ENCODE results near the gene RNMT. TPM values are rescaled to one million over a fixed set of nuclear protein-coding genes. Genes with fewer than 3 reads are reported as not detected.

The RNMT gene
- polyA plus RNA-seq, 1 donor from 2014 or later = 62.8 TPM

DNA sequence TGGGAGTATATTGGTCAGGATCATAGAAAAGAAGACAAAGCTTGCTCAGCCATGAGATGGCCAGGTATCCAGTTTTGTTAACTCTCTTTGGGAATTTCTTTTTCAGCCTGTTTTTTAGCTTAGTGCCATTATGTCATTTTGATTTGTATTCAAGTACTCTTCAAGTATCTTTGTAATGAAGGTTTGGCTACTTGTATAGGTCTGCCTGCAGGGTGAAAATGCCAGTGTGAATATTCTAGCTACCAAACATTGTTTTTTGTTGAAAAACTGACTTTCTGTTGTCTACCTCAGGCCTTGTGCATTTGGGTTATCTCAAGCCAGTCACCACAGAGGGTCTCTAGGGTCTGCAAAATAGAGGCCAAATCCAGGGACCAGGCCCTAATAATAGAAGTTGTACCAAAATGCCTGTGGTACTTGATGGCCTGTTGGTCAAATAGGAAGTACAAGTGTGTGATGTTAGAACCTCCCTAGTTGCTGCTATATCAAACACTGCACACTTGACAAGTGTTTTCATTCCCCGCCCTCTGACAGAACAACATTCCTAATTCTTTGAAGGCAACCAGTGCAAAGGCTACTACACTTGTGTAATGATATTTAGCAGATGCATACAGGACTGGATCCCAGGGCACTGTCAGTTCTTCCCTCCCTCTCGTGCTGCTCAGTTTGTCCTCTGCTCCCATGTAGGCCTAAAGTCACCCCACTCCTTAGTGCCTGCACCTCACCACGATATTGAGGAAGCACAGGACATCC lies 36.4 kb downstream of the RNMT start:
- H3K27me3 Mint-ChIP-seq = no peaks in the 10 kb centered on the region
- H3K36me3 Mint-ChIP-seq = peaks cover 19% of the 10 kb centered on the region
- no peak overlapping the region for H3K4me3 Mint-ChIP-seq
- H3K4me1 Mint-ChIP-seq = no peaks in the 10 kb centered on the region
- no peak overlapping the region for H3K27ac Mint-ChIP-seq
- peaks cover under 1 to 30% (median 10%) of the 10 kb centered on the region in 3 donors for H3K9me3 Mint-ChIP-seq

DNA sequence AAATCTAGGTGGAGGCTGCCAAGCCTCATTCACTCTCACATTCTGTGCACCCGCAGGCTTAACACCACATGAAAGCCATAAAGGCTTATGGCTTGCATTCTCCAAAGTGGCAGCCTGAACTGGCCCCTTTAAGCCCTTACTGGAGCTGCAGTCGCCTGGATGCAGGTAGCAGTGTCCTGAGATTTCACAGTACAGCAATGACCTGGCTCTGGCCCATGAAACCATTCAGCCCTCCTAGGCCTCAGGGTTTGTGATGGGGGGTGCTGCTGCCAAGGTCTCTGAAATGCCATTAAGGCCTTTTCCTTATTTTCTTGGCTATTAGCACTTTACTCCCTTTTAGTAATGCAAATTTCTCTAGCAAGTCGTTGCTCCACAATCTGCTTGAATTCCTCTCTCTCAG lies 48.6 kb downstream of the RNMT start:
- no peaks in the 10 kb centered on the region for H3K4me1 Mint-ChIP-seq
- H3K27me3 Mint-ChIP-seq = peaks cover 4% of the 10 kb centered on the region
- H3K9me3 Mint-ChIP-seq = peaks cover 0 to 15% (median 14%) of the 10 kb centered on the region in 3 donors
- no peak overlapping the region for H3K27ac Mint-ChIP-seq
- no peaks in the 10 kb centered on the region for H3K36me3 Mint-ChIP-seq
- H3K4me3 Mint-ChIP-seq = no peak overlapping the region

DNA sequence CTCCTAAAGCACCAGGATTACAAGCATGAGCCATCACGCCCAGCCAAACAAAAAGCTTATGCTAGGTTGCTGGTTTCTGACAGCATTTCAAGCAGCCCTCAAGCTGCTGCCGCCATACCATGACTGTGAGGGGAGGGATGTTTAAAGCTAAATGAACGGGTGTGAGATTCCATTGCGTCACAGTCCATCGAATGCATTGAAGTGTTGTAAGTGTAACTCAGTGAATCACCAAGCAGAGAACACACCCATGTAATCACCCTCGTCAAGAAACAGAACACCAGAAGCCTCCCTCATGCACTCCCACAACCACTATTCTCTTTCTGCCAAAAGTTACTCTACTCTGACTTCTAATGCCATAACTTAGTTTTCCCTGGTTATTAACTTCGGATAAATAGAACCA lies 64.7 kb downstream of the RNMT start:
- H3K9me3 Mint-ChIP-seq = peaks cover 0 to 6% (median 0%) of the 10 kb centered on the region in 3 donors
- peaks cover 3% of the 10 kb centered on the region for H3K36me3 Mint-ChIP-seq
- H3K4me3 Mint-ChIP-seq = no peak overlapping the region
- H3K27ac Mint-ChIP-seq = no peak overlapping the region
- H3K4me1 Mint-ChIP-seq = no peaks in the 10 kb centered on the region
- peaks cover 2% of the 10 kb centered on the region for H3K27me3 Mint-ChIP-seq

DNA sequence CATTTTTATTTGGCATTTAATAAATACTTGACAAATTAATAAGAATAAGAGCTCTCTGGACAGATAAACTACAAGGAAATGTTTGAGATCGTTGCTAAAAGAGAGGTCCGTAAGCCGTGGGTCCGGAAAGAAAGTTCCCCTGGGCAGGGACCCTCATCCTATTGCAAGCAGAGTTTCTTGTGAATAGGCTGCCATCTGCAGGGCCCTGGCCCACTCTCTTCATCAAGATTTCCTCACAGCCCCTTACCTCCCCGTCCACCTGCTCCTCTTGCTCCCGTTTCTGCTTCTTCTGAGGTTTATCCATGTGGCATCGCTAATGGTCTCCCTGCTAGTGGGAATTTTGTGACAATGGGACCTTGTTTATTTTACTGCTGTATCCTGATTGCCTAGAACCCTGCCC lies 67.3 kb downstream of the RNMT start:
- Mint-ChIP-seq H3K27me3 (peaks cover 13% of the 10 kb centered on the region), H3K4me3 (no peak overlapping the region), H3K4me1 (no peaks in the 10 kb centered on the region), H3K36me3 (peaks cover 3% of the 10 kb centered on the region), H3K9me3 (peaks cover 0 to 4% (median 0%) of the 10 kb centered on the region in 3 donors), H3K27ac (no peak overlapping the region)

GRCh38 chr18:13796515-13796914 lies 70.0 kb downstream of the RNMT start:
- Mint-ChIP-seq H3K4me3 (no peak overlapping the region), H3K27me3 (peaks cover 28% of the 10 kb centered on the region), H3K36me3 (no peaks in the 10 kb centered on the region), H3K4me1 (peaks cover 0 to 5% (median 4%) of the 10 kb centered on the region in 3 donors), H3K27ac (no peak overlapping the region), H3K9me3 (no peaks in the 10 kb centered on the region)

DNA sequence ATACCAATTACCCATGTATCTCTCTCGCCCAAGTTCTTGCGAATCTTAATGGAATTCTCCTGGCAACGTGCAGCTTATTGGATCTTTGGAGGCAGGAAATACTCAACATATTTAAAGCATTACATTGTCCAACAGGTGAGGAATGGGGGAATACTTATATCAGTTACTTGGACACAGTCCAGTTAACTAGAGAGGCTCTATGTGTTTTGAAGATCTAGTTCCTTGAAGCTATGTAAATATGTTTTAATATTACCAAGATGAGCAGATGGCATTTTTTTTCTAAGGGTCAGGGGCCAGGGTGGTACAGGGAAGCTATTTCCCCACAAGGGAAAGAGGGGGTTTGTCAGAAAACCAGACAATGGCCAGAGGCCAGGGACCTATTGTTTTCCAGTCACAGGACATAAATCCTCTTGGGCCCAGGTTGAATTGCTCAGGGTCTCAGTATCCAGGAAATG lies 70.7 kb downstream of the RNMT start:
- Mint-ChIP-seq H3K27ac (no peak overlapping the region), H3K4me1 (peaks cover 0 to 5% (median 4%) of the 10 kb centered on the region in 3 donors), H3K4me3 (no peak overlapping the region), H3K9me3 (no peaks in the 10 kb centered on the region), H3K36me3 (no peaks in the 10 kb centered on the region), H3K27me3 (peaks cover 31% of the 10 kb centered on the region)

- Mint-ChIP-seq H3K36me3 (no peaks in the 10 kb centered on the region), H3K27ac (no peak overlapping the region), H3K27me3 (peaks cover 37% of the 10 kb centered on the region), H3K4me3 (no peak overlapping the region), H3K9me3 (no peaks in the 10 kb centered on the region), H3K4me1 (peaks cover 0 to 5% (median 4%) of the 10 kb centered on the region in 3 donors)
Observed at GRCh38 chr18:13799396-13799795, 72.9 kb downstream of the RNMT start.

DNA sequence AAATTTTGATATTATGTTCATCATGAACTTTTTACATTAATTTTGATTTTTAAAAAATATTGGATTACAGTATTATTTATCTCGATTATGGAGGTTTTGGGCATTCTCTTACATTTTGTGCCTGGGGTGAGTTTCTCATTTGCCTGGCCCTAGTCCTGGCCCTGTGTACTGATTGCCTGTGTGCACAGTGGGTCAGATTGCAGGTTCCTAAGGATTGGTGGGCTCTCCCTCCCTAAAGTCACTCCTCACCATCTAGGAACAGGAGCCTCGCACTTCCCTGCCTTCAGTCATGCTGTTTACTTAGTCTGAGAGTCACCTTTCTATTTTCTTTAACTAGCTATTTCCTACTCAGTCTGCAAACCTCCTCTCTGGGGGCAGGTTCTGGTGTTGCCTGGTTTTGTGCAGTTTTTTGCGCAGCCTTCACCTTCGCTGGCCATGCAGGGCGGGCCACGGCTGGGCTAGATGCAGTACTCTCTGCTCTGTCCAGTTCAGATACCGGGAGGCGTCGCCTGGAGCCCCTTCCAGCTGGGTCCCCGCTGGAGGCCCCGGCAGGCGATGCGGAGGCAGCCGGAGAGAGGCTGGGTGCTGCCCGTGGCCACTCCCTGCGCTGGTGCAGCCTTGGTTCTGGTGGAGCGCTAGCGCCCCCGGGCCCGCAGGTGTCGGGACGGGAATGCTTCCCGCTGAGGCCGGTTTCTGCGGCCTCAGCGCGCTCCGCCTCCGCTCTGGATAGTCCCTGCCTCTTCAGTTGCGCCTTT lies 74.2 kb downstream of the RNMT start:
- H3K9me3 Mint-ChIP-seq = no peaks in the 10 kb centered on the region
- H3K27me3 Mint-ChIP-seq = peaks cover 42% of the 10 kb centered on the region
- no peak overlapping the region for H3K4me3 Mint-ChIP-seq
- H3K27ac Mint-ChIP-seq = no peak overlapping the region
- no peaks in the 10 kb centered on the region for H3K36me3 Mint-ChIP-seq
- peaks cover 0 to 5% (median 4%) of the 10 kb centered on the region in 3 donors for H3K4me1 Mint-ChIP-seq

- H3K9me3 Mint-ChIP-seq = no peaks in the 10 kb centered on the region
- peaks cover 39% of the 10 kb centered on the region for H3K27me3 Mint-ChIP-seq
- no peak overlapping the region for H3K27ac Mint-ChIP-seq
- H3K4me1 Mint-ChIP-seq = peaks cover 0 to 5% (median 5%) of the 10 kb centered on the region in 3 donors
- no peak overlapping the region for H3K4me3 Mint-ChIP-seq
- H3K36me3 Mint-ChIP-seq = no peaks in the 10 kb centered on the region
Observed at GRCh38 chr18:13801260-13801601, 74.8 kb downstream of the RNMT start.

GRCh38 chr18:13804305-13804704 lies 77.8 kb downstream of the RNMT start:
- Mint-ChIP-seq H3K36me3 (no peaks in the 10 kb centered on the region), H3K9me3 (no peaks in the 10 kb centered on the region), H3K27me3 (peaks cover 26% of the 10 kb centered on the region), H3K4me1 (peaks cover 0 to 5% (median 5%) of the 10 kb centered on the region in 3 donors), H3K4me3 (no peak overlapping the region), H3K27ac (no peak overlapping the region)

- H3K27ac Mint-ChIP-seq = no peak overlapping the region
- peaks cover 13% of the 10 kb centered on the region for H3K27me3 Mint-ChIP-seq
- H3K4me3 Mint-ChIP-seq = no peak overlapping the region
- no peaks in the 10 kb centered on the region for H3K9me3 Mint-ChIP-seq
- H3K36me3 Mint-ChIP-seq = no peaks in the 10 kb centered on the region
- H3K4me1 Mint-ChIP-seq = peaks cover 0 to 4% (median 0%) of the 10 kb centered on the region in 3 donors
Observed at GRCh38 chr18:13808294-13809042, 82.0 kb downstream of the RNMT start.

GRCh38 chr18:13809043-13809430 lies 82.6 kb downstream of the RNMT start:
- Mint-ChIP-seq H3K4me3 (no peak overlapping the region), H3K36me3 (no peaks in the 10 kb centered on the region), H3K27me3 (peaks cover 12% of the 10 kb centered on the region), H3K4me1 (peaks cover 0 to 4% (median 0%) of the 10 kb centered on the region in 3 donors), H3K27ac (no peak overlapping the region), H3K9me3 (no peaks in the 10 kb centered on the region)

DNA sequence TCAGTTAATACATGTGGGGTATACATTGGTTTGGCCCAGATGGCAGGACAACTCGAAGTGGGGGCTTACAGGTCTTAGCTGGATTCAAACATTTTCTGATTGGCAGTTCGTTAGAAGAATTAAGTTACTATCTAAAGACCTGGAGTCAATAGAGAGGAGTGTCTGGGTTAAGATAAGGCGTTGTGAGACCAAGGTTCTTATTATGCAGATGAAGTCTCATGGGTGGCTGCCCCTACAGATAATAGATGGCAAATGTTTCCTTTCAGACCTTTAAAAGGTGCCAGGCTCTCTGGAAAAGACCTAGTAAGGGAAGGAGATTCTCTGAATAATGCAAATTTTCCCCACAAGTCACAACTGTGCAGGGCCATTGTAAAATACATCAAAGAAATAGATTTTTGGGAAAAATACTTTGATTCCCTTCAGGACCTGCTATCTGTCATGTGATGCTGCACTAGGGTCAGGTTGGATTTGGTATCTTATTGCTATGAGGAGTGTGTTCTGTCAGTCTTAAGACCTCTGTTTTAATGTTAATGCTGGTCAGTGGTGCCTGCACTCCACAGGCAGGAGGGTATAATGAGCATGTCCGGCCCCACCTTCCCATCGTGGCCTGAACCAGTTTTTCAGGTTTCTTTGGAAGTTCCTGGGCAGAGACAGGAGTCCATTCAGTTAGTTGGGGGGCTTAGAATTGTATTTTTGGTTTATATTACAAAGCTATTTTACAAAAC lies 83.2 kb downstream of the RNMT start:
- Mint-ChIP-seq H3K27ac (no peak overlapping the region), H3K27me3 (peaks cover 10% of the 10 kb centered on the region), H3K4me3 (no peak overlapping the region)

GRCh38 chr18:13810950-13811485 lies 84.5 kb downstream of the RNMT start:
- H3K4me3 Mint-ChIP-seq = no peak overlapping the region
- no peaks in the 10 kb centered on the region for H3K9me3 Mint-ChIP-seq
- no peak overlapping the region for H3K27ac Mint-ChIP-seq
- H3K36me3 Mint-ChIP-seq = no peaks in the 10 kb centered on the region
- peaks cover 6% of the 10 kb centered on the region for H3K27me3 Mint-ChIP-seq
- H3K4me1 Mint-ChIP-seq = peaks cover 0 to 2% (median 0%) of the 10 kb centered on the region in 3 donors

More for the DNA sequence above, 83.2 kb downstream of the RNMT start:
- H3K36me3 Mint-ChIP-seq = no peaks in the 10 kb centered on the region
- no peaks in the 10 kb centered on the region for H3K9me3 Mint-ChIP-seq
- peaks cover 0 to 4% (median 0%) of the 10 kb centered on the region in 3 donors for H3K4me1 Mint-ChIP-seq

Measured in IgD-negative memory B cell (primary cell).